Measurements from ENCODE around the gene ARIH2.
A peak's percentile ranks its signal among the peaks of the same experiment; 100 is the strongest.

The ARIH2 gene

DNA sequence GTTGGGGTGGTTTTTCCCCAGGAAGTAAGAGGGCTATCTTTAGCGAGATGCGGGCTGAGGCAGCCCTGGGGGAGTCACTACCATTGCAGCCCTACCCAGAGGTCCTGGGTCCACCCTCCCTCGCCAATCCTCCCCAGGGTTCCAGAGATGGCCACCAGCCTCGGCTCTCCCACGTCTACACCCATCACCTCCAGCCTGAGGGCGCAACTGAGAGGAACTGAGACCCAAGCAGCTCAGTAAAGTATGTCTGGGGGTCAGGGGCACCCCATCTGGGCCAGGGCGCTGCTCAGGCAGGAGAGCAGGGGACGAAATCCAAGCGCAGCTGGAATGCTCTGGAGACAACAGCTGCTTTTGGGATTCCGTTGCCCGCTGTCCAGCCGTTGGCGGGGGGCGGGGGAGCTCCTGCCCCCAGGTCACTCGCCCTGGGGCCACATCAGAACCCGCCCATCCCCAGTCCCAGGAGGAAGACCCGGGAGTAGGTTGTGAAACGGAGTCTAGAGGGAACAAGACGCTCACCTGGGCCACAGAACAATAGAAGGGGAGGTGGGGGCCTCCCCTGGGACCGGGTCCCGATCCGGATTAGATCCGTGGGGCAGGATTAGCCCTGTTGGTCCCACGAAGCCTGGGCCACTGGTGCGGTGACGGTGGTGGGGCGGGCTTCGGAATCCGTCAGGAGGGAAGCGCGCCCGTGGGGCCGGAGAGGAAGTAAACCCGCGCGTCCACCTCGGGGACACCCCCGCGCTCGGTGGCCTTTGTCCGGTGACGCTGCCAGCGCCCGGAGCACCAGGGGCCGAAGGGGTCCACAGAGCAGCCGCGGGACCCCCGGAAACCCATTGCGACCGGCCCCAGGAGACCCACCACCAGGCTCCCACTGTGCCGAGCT is 101.9 kb downstream of the ARIH2 start:
- DNase-seq: no peak

DNA sequence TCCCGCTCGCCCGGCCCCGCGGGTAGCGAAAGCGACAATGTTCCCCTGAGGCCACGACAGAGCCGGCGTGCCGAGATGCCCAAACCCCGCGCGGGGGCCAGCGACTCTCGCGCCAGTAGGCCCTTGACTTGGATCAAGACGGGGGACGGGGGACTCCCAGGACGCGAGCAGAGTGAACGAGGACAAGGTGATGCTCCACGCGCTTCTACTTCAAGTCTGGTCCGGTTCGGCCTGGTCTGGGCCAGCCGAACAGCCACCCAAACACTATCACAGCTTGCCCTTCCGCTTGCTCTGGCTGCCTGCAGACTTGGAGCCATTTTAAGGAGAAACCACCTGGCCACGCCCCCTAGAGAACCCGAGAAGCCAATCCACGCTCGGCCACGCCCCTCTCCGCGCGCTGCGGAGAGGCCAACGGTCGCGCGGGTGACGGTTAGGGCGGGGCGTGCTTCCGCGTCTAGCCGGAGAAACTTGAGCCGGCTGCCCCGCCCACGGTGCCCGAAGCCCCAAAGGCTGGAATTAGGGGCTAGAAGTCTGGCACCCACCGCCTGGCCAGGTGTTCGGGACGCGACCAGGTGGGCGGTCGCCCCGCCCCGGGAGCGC is 102.7 kb downstream of the ARIH2 start:
- peak; percentile 66 for DNase-seq

DNA sequence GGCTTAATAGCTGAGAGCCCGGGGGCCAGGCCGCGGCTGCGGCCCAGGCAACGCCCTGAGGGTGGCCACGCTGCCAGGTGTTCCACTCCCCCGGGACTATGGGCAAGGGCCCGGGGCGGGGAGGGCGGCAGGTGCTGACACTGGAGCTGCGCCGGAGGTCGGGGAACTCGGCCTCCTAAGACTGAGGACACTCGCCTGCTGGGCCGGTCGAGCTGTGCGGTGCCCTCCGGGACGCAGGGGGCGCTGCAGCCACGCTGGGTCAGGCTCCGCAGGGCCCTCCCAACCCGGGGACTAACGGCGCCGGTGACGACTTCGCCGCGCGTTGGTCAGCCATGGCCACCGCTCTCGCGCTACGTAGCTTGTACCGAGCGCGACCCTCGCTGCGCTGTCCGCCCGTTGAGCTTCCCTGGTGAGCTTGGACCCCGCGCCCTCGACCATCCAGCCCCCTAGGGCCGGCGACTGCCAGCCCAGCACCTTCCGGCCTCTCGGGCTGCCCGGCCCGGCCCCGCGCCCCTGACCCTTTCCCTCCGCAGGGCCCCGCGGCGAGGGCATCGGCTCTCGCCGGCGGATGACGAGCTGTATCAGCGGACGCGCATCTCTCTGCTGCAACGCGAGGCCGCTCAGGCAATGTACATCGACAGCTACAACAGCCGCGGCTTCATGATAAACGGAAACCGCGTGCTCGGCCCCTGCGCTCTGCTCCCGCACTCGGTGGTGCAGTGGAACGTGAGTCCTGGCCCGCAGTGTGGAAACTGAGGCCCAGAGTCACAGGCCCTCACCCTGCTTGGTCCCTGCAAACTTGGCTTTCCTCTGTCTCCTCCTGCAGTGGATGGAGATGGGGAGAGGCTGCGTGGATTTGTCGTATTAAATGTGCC is 103.4 kb downstream of the ARIH2 start, which contains the start of gene NDUFAF3:
NDUFAF3 (plus strand) TSS at position 309 of the 875 bp plus-strand sequence; CDS start at position 333, 24 bp downstream.
- peak; percentile 36 for DNase-seq

DNA sequence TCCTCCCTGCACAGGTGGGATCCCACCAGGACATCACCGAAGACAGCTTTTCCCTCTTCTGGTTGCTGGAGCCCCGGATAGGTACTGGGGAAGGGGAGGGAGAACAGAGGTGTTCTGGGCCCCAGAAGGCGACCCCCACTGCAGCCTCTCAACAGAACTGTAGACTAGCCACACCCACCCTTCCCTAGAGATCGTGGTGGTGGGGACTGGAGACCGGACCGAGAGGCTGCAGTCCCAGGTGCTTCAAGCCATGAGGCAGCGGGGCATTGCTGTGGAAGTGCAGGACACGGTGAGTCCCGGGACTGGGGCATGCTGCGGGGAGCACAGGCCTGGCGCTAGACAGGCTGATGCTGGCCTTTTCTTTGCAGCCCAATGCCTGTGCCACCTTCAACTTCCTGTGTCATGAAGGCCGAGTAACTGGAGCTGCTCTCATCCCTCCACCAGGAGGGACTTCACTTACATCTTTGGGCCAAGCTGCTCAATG is 104.1 kb downstream of the ARIH2 start:
- DNase-seq: no peak

DNA sequence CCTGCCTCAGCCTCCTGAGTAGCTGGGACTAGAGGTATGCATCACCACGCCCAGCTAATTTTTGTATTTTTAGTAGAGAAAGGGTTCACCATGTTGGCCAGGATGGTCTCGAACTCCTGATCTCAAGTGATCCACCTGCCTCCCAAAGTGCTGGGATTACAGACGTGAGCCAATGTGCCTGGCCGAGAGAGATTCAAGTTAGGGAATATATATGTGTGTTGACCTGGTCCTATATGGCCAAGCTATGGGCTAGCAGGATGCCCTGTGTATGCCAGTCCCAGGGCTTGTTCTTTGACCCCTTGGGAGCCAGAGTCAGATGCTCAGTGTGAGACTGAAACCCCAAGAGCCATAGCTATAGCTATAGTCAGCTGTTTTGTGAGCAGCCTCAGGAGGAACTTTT is 105.1 kb downstream of the ARIH2 start:
- DNase-seq: no peak

DNA sequence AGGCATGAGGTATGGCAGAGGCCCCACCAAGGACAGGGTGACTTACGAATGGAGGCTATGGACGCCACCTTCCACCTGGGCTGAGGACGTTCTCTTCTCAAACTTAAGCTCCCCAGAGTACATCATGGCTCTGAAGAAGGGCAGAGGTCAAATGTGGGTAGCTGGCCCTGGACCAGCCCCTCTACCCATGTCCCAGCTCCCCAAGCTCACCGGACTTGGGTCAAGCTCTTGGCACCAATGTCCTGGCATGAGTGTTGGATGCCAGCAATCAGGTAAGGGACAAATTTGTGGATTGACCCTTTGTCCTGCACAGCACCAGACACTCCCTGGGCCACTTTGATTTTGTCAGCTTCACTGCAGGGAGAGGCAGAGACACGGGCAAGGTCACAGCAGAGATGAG is 105.8 kb downstream of the ARIH2 start:
- DNase-seq: no peak

DNA sequence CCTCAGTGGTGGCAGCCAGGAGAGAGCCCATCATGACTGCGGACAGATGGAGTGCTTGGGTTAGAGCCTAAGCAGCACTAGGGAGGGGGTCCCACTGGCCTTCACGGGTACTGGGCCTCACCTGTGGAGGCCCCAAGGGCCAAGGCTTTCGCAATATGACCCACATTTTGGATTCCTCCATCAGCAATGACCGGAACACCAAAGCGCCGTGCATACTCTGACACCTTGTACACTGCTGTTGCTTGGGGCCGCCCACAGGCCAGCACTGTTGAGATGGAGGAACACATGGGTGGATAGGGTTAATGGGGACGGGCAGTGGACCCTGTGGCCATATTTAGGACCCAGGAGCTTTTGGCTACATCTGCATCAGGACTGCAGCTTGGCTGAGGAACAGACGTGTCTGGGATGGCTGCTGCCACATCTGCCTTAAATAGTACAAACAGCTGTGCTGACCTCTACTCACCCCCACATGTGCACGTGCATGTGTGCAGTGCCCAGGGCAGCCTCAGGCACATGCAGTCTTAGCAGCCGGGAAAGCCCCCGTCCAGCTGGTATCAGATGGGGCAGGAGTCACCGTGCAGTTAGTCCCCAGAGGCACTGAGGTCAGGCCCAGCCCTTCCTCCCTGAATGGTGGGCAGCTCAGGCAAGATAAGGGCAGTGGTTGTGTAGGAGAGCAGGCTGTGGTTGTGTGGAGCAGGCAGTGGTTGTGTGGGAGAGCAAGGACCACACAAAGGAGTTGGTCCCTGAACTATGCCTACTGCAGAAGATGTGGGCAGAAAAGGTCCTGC is 106.6 kb downstream of the ARIH2 start:
- no peak for DNase-seq

DNA sequence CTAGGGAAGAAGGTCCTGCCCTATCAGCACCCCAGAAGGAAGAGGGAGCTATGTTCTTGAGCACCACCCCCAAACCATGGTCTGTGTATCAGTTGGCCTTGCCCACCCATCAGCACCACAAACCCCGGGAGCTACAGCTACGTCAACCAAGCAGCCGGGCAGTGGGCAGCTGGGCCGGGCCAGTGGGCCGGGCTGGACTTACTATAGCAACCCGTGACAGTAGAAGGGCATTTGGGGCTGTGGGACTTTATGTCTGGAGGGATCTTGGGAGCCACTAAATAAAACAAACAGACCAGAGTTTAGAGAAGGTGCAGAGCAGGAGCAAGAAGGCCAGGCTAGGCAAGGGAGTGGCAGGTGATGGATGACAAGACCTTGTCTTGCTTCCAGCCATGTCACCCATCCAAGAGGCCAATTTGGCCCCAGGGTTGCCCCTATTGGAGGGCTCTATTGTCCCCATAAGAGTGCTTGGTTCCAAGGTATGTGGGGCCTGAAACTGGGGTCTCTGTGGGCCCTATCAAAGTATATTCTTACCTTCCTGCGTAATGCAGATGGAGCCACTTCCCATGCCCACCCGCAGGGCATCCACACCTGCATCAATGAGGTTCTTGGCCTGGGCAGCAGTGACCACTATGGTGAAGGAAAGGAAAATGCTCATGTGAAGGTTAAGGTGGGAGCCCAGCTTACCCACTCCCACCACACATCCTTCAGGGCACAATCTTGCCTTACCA is 107.3 kb downstream of the ARIH2 start:
- DNase-seq: no peak

DNA sequence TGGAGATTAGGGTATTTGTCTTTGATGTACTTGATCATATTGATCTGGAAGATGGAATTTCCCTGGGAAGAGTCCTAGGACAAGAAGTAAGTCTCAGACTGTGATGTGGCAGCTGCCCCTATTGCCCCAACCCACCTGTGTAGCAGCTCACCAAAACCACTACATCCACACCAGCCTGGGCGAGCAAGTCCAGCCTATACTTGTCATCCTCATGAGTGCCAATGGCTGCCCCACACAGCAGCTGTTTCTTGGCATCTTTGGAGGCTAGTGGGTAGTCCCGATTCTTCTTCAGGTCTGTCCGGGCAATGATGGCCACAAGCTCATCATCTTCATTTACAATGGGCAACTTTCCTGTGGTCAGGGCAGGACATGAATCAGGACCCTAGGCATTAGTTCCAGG is 107.9 kb downstream of the ARIH2 start:
- no peak for DNase-seq

DNA sequence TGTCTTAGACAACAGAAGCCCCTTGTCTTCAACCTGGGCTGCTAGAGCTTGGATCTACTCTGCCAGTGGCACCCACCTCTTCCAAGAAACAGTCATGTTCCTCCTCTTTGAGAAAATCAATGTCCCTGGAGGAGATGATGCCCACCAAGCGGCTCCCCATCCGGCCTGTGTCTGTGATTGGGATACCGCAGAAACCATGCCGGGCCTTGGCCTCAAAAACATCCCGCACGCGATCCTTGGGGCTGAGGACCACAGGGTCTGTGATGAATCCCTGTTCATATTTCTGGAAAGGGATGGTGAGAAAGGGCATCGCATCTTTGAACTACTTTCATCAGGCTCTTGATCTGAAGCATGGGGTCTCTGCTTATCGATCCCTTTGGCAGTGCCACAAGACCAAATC is 109.0 kb downstream of the ARIH2 start:
- no peak for DNase-seq

DNA sequence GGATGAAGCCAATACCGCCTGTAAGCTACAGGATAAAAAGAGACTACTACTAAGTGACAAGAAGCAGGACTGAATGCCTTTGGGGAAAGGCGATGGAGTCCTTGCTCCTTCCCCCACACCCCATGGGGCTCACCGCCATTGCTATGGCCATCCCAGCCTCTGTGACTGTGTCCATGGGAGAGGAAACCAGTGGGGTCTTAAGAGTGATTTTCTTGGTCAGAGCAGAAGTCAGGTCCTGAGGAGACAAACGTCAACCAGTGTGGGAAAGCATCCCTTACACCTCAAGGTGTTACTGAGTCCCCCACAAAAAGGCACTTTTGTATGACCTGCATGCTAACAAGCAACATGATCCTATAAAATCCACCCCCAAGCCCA is 109.6 kb downstream of the ARIH2 start:
- DNase-seq: no peak

DNA sequence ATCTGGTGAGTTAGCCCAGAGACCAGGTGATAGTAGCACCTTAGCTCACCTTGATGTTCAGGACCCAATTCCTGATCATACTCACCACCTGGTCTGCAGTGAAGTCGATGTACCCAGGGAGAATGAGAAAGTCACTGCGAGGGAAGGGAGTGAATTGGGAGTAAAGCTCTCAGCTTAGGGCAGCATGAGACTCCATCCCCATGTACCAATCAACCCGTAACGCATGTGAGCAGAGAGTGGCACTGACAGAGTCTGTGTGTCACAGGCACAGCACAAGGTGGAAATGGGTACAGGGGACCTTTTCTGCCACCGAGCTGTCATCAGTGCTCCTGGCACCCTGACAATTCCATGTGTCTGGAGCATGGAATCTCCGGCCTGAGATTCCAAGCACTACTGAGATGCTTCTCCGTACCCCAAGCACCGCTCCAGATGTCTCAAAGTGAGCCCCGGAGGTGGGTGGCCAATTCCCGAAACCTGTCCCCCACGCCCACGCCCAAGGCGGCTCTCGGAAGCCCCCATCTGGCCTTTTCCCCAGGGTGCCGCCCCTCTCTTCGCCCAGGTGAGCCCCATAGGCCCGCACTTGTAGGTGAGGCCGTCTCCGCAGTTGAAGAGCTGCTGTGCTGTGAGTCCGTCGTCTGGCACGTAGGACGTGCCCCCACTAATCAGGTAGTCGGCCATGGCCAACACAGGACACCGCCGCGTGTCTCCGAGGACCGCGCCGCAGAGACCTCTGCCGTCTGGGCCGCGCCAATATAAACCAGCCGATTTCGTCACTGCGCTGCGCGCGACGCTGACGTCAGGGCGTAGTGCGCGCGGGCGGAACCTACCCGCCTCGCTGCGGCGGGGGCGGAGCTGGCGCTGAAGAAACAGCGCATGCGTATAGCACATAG is 110.3 kb downstream of the ARIH2 start, which contains the start of gene IMPDH2:
IMPDH2 (minus strand) TSS at position 726 of the 890 bp plus-strand sequence; CDS start at position 678, 48 bp downstream.
- DNase-seq: peak; percentile 68

DNA sequence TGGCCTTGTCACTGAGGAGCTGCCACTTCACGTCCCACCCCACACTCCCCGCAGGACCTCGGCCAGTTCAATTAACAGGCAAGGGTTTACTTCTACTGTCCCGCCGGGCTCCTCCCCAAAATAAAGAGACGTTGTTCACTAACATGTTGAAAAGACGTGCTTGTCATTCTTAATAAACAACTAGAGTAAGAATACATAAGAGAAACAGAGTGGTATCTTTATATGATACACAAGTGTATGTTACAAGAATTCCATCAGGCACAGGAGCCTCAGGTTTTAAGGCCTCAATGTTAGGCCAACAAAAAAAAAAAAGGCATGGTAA is 110.9 kb downstream of the ARIH2 start:
- DNase-seq: no peak

DNA sequence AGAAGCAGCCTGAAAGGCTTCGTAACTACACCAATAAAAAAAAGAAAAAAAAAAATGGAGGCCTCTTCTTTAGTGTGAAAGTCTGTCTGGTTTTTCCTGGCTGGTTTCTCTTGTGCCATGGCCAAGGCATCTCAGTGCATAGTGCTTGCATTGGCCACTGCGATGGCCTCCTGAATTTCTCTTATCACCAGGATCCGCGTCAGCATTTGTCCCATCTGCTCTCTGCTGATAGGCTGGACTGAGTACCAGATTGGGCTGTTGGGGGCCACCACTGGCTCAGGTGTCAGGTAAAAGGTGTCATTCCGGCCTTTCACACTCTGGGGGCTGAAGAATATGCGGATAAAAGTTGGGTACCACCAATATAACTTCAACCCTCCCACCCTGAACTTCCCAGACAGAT is 111.7 kb downstream of the ARIH2 start:
- DNase-seq: no peak

DNA sequence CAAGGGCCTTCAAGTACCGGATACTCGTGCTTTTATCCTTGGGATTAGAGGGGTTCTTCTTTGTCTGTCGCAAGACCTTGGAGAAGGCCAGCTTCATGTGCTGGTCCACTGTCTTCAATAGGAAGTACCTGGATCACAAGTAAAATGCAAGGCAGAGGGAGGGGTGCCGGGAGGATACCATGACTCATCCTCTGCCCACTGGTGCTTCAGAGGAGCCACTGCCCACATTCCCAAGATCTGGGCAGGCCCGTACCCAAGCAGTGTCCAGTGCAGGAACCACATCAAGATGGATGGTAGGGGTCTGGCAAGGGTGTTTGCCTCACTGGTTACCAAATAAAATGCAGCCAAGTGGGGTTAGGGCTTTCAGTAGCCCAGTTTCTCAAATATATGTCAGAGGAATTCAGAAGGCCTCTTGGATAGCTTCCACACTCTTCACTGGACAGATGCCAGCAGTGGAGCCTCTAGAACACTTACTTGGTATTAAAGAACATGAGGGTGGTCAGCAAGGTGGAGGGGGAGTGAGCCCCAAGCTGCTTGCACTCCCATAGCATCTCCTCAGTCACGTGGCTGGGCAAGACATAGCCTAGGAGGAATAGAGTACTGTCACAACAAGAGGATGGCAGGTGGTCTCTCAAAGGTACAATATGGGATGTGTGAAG is 114.1 kb downstream of the ARIH2 start:
- no peak for DNase-seq

DNA sequence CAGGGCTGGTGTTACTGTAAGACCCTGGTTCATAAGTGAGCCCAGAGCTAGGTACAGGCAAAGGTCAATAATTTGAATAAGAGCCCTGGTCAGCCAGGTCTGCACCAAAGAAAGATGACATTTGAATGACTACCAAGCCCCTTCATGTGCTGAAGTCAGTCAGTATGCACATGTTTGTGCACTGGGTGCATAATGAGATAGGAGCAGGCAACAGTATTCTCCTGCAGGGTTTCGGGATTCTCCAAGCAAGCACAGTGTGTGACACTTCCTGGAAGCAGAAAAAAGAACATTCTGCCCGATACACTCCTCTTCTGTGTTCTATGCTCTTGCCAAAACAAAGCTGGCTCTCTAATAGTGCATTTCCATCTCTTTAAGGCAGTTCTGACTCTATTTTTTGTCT is 116.0 kb downstream of the ARIH2 start:
- DNase-seq: no peak

DNA sequence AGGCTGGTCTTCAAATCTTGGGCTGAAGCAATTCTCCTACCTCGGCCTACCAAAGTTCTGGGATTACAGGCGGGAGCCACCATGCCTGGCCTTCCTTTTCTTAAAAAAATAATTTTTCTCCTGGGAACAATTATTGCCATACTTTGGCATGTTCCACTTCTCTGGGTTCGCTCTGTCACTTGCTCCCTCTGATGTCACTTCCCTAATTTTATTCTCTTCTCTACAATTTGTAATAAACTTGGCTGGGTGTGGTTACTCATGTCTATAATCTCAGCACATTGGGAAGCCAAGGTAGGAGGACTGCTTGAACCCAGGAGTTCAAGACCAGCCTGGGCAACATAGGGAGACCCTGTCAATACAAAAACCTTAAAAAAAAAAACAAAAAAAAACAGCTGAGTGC is 116.6 kb downstream of the ARIH2 start:
- DNase-seq: no peak
